ENCODE data around the gene LHFPL2.
A peak's percentile ranks its signal among the peaks of the same experiment; 100 is the strongest.
"Not testable (repeated sequence)": the region's sequence is repeated elsewhere in the genome, so short reads cannot be mapped to it uniquely, and the experiment has no call there.

LHFPL2 gene

GRCh38 chr5:78624011-78624541 is 24.5 kb downstream of the LHFPL2 start:
- no peak for DNase-seq (ENCODE audit: insufficient read length, low spot score)
- FAIRE-seq = no peak

GRCh38 chr5:78622302-78622971 is 26.1 kb downstream of the LHFPL2 start:
- DNase-seq (ENCODE audit: insufficient read length, low spot score) = no peak
- FAIRE-seq = no peak

DNA sequence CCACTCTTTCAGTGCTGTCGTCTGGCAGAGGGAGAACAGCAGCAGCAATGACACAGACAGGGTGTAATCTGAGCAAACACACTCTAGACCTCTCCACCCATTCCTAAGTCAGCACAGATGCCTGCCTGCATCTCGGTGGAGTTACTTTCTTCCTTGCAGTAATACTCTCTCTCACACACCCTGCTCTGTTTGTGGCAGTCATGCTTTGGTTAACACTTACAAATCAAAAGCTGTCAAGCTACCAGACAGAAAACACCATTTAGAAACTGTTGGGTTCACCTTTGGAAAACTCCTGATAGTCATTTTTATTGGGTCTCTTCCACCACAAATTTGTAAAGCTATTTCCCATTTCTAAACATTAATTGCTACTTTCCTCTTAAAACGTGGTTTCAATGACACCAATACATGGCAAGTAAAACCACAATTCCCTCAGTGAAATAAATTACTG is 27.3 kb downstream of the LHFPL2 start:
- FAIRE-seq (peak; percentile 26), DNase-seq (ENCODE audit: insufficient read length, low spot score) (no peak)

GRCh38 chr5:78620119-78620518 is 28.5 kb downstream of the LHFPL2 start:
- not testable (repeated sequence) for FAIRE-seq; DNase-seq (ENCODE audit: insufficient read length, low spot score)

DNA sequence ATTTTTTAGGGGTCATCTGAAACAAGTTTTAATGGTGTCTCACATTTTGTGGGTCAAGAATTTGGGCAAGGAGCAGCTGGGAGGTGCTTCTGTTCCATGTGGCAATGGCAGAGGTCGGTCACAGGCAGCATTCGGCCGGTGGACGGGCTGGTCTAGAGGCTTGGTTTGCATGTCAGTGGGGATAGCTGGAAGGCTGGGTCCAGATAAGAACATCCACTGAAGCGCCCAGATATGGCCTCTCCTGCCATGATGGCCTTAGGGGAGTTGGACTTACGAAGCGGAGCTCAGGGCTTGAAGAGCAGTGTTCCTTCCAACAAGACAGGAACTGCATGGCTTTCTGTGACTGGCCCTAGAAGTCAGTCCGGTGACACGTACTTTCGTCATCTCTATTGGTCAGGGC is 30.3 kb downstream of the LHFPL2 start:
- DNase-seq (ENCODE audit: insufficient read length, low spot score) (no peak), FAIRE-seq (no peak)

DNA sequence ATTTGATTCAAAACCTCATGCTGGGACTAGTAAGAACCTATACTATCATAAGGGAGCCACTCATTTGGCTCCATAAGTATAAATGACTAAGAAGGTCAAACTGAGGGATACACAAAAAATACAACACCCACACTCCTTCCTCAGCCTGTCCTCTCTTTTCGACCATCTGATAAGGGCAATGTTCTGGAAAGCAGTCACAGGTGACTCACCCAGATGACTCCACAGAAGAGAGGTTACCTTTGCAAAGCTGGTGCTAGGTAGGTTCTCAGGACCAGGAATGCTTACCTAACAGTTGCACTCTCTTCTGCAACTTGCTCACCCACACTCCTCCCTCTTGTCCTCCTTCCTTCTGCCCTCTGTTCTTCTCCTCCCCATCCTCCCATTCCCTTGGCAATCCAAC is 32.9 kb downstream of the LHFPL2 start:
- no peak for FAIRE-seq
- DNase-seq (ENCODE audit: insufficient read length, low spot score) = no peak

- FAIRE-seq (no peak), DNase-seq (ENCODE audit: insufficient read length, low spot score) (no peak)
Measured at GRCh38 chr5:78614816-78615215, 33.8 kb downstream of the LHFPL2 start.

GRCh38 chr5:78613756-78614155 is 34.8 kb downstream of the LHFPL2 start:
- peak; percentile 37 for FAIRE-seq
- DNase-seq (ENCODE audit: insufficient read length, low spot score) = no peak

DNA sequence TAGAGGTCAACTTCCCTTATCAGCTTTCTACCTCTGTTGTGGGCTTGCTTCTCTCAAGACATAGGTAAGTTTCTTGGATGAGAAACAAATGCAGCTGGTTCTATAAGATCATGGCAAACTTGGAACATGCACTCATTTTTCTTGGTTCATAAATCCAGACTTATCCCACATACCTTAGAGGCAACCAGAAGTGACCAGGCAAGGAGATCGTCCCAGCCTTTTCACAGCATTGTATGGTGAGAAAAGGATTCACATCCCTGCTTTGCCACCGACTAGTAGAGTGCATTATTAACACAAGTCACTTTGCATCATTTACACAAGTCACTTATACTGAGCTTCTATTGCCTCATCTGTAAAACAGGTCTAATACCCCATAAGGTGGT is 35.4 kb downstream of the LHFPL2 start:
- no peak for FAIRE-seq
- DNase-seq (ENCODE audit: insufficient read length, low spot score) = no peak

DNA sequence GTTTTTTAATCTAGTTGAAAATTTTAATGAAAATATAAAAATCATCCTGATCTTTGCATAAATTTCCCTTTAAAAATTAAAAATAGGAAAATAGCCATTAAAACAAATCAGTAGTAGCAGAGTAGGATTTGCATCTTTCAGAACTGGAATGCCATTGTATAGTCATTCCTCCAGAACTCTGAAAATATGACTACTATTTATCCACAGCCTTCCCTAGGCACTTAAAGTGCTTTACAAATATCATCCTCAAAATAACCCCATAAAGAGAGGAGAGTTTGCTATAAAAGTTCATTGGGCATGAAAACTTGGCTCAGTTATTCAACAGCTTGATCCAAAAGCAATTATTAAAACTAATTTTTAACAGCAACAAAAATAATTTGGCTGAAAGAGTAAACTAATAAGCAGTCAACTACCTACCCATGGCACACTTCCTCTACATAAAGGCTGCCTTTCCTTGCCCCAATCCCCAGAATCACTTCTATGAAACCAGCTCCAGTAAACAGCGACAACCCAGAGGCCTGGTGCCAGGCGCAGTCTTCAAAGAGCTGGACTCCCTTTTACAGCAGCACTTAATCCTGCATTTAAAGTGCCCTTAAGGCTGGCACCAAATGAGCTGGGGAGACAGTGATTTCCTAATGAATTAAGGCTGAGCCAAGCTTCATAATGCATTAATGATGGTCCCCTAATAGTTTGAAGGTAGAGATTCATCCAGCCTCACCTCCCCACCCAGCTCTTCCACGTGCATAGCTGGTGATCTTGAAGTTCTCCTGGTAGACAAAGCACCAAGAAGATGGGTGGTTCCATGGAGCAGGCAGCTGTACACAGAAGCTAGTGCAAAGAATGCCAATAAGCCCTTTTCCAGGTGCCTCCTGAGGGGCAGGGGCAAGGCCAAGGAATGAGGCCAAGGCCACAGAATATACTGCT is 36.1 kb downstream of the LHFPL2 start:
- no peak for FAIRE-seq
- DNase-seq (ENCODE audit: insufficient read length, low spot score) = no peak

GRCh38 chr5:78611126-78611605 is 37.4 kb downstream of the LHFPL2 start:
- DNase-seq (ENCODE audit: insufficient read length, low spot score) (no peak), FAIRE-seq (no peak)

- no peak for DNase-seq (ENCODE audit: insufficient read length, low spot score)
- no peak for FAIRE-seq
Measured at GRCh38 chr5:78610636-78611035, 37.9 kb downstream of the LHFPL2 start.

- no peak for FAIRE-seq
Measured at GRCh38 chr5:78610163-78610583, 38.4 kb downstream of the LHFPL2 start.

GRCh38 chr5:78607864-78608263 is 40.7 kb downstream of the LHFPL2 start:
- FAIRE-seq (no peak), DNase-seq (ENCODE audit: insufficient read length, low spot score) (no peak)

More at GRCh38 chr5:78610163-78610583, 38.4 kb downstream of the LHFPL2 start:
- no peak for DNase-seq (ENCODE audit: insufficient read length, low spot score)

DNA sequence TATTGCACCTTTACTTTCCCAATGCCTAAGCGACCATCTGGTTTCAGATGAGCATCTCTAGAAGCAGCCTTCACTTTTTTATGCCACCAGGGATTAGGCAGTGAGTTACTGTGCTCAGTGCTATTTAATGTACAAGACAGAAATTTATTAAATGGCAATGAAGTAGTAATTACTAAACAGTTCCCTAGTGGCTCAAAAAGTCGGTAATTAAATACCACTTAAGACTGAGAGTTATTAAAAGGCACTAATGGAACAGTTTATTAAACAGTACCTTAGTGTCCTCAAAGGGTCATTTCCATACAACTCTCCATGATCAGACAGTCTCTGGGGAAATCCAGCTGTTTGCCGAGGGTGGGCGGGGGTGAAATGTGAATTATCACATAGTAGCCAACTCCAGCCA is 42.3 kb downstream of the LHFPL2 start:
- no peak for FAIRE-seq
- DNase-seq (ENCODE audit: insufficient read length, low spot score) = no peak

DNA sequence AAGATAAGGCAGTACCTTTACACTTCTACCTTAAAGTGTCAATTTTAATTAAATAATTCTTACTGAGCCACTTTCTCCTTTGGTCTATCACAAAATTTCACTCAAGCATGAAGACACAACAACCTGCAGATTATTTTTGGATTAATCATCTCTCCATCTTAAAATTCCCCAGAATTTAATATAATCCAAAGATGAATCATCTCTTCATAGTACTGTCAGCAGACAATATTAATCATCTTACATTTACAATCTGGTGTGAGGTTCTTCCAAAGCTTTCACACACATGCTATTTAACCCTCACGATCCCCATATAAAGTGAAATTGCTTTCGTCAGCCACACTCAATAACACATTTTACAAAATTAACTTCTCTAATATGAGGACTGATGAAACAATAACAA is 43.0 kb downstream of the LHFPL2 start:
- DNase-seq (ENCODE audit: insufficient read length, low spot score) (no peak), FAIRE-seq (no peak)

DNA sequence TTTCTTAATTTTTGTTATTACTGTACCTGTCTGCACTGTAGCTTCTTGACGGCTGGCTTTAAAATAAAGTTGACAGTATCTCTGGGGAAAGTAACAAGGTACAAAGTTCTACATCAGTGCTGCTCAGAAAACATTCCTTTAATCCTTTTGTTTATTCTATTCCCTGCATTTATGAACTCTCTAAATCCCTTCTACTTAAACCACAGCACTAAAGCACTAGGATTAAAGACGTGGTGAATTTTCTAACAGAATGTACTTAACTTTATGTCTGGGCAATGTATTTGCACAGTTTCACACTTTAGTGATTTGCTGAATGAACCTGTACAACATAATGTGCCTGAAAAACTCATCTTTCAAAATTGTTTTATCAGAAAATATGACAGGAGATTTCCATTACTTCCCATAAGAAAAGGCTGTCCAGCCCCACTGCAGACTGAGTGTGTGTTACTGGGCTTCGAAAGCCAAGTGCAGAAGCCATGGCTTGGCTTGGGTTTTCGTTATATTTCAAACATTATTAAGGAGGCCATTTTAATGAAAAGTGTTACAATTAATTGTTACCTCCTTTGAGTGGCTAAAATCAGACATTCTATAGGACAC is 43.8 kb downstream of the LHFPL2 start:
- FAIRE-seq (peak; percentile 58), DNase-seq (ENCODE audit: insufficient read length, low spot score) (no peak)

GRCh38 chr5:78603636-78604175 is 44.9 kb downstream of the LHFPL2 start:
- FAIRE-seq (no peak), DNase-seq (ENCODE audit: insufficient read length, low spot score) (no peak)

DNA sequence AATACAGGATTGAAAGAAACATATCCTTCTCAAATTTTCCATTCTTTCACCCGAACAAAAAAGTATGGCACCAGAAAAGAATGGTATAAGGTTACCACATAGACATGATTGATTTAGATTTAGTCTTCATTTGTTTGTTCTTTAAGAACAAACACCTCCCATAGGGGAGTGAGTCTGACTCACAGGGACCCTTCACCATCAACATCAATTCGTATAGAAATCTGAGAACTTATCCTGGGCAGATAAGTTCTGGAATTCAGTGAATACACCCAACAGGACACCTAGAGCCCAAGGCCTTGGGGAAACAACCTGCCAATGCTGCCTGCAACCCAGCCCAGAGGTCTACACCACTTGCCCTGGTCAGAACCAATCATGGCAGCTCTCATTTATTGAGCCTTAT is 46.2 kb downstream of the LHFPL2 start:
- FAIRE-seq (no peak), DNase-seq (ENCODE audit: insufficient read length, low spot score) (no peak)

DNA sequence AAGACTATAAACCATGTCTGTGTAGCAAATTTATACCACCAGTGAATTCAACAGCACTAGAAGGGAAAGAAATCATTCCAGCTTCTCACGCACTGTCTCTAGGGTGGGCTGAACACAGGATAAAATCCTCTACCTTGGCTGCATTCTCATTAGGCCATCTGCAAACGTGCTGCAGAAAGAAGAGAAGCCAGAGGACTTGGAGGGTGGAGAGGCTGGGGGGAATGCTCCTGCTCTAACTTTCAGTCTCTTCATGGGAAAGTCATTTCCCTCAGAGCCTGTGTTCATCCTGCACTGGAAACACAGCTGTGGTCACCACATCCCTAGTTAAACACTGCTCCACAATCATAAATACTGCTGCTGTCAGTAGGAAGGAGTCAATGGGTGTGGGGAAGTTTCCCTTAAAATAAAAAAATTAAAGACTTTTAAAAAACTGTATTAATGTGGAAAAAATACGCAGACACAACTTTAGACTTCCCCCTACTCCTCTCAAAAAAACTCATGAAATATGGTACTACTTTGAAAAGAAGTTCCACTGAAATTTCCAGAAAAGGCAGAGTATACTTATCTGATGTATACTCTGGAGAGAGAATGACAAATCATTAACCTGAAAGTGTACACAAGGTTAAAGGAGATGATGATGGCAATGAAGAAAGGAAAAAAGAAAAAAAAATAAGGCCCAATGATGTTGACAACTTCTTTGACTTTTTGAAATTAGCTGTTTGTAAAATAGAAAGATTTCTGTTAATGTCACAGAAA is 46.8 kb downstream of the LHFPL2 start:
- FAIRE-seq = no peak
- DNase-seq (ENCODE audit: insufficient read length, low spot score) = no peak
